IPS-18c (cell line): ENCODE results near the gene SCNN1B.
"Not testable (repeated sequence)": the region's sequence is repeated elsewhere in the genome, so short reads cannot be mapped to it uniquely, and the experiment has no call there.

Experiments
- H3K4me3 ChIP-seq: 2 replicates; pipeline ENCODE4 v1.7.0; 2013; ENCODE audit warnings: low read depth, mild to moderate bottlenecking, low read length, moderate library complexity; ENCODE audit not compliant: insufficient read depth
- H3K9me3 ChIP-seq: one replicate; pipeline ENCODE4 v1.6.1; 2013; ENCODE audit warnings: mild to moderate bottlenecking, low read length, moderate library complexity; ENCODE audit not compliant: control insufficient read depth, insufficient read depth

Gene SCNN1B, protein sequence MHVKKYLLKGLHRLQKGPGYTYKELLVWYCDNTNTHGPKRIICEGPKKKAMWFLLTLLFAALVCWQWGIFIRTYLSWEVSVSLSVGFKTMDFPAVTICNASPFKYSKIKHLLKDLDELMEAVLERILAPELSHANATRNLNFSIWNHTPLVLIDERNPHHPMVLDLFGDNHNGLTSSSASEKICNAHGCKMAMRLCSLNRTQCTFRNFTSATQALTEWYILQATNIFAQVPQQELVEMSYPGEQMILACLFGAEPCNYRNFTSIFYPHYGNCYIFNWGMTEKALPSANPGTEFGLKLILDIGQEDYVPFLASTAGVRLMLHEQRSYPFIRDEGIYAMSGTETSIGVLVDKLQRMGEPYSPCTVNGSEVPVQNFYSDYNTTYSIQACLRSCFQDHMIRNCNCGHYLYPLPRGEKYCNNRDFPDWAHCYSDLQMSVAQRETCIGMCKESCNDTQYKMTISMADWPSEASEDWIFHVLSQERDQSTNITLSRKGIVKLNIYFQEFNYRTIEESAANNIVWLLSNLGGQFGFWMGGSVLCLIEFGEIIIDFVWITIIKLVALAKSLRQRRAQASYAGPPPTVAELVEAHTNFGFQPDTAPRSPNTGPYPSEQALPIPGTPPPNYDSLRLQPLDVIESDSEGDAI

GRCh38 chr16:23302045-23302956, at the start of gene SCNN1B:
Gene SCNN1B, plus strand, starts transcription at chr16:23302302. Its CDS starts 46,298 bp downstream, at chr16:23348600.
- Histone ChIP-seq H3K4me3 (peak within 1 kb of the TSS; percentile 65), H3K9me3 (peaks cover 6% of the 10 kb centered on the region)

GRCh38 chr16:23252310-23252709, 49.8 kb upstream of the SCNN1B start:
- Histone ChIP-seq H3K9me3 (no peaks in the 10 kb centered on the region), H3K4me3 (no peak overlapping the region)

DNA sequence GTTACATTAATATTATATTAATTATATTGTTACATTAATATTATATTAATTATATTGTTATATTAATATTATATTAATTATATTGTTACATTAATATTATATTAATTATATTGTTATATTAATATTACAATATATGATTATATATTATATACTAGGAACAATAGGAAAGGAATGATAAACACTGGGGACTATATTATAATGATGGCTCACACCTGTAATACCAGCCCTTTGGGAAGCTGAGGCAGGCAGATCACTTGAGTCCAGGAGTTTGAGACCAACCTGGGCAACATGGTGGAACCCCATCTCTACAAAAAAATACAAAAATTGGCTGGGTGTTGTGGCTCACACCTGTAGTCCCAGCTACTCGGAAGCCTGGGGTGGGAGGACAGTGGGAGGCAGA, 48.5 kb upstream of the SCNN1B start:
- H3K9me3 ChIP-seq, H3K4me3 ChIP-seq: not testable (repeated sequence)

DNA sequence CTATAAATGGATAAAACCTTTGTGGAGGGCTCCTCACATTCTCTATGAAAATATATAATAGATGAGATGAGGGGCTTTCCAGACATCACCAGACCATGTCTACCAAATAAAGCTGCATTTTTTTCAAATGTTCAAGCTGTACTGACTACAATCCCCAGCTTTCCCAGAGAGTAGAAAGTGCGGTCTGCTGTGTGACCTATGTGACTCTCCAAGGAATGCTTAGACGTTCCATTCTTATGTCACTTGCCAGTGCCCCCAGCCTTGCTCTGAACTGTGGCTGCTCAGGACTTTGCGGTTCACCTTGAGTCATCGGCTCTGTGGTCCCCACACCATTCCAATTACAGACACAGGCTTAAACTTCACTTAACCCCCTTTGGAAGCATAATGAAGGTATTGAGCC, 47.8 kb upstream of the SCNN1B start:
- Histone ChIP-seq H3K9me3 (no peaks in the 10 kb centered on the region), H3K4me3 (no peak overlapping the region)

GRCh38 chr16:23255000-23255399, 47.1 kb upstream of the SCNN1B start:
- H3K9me3 ChIP-seq, result no peaks in the 10 kb centered on the region
- H3K4me3 ChIP-seq, result no peak overlapping the region

- no peaks in the 10 kb centered on the region for H3K9me3 ChIP-seq
- H3K4me3 ChIP-seq, result no peak overlapping the region
Observed at GRCh38 chr16:23256440-23256839, 45.7 kb upstream of the SCNN1B start.

- Histone ChIP-seq H3K9me3 (no peaks in the 10 kb centered on the region), H3K4me3 (no peak overlapping the region)
Observed at GRCh38 chr16:23257682-23258081, 44.4 kb upstream of the SCNN1B start.

DNA sequence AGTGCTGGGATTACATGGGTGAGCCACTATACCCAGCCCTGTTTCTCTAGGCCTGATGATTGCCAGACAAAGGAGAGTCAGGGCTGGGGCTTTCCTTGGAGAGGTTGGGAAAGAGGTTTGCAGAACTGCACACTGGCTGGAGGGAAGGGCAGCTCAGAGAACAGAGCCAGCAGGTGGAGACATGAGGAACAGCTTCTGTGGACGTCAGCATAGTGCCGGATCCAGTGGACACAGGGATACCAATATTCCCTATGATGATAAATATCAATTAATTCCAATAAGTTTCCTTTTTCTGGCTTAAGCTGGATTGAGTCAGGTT, 43.2 kb upstream of the SCNN1B start:
- Histone ChIP-seq H3K4me3 (no peak overlapping the region), H3K9me3 (no peaks in the 10 kb centered on the region)

DNA sequence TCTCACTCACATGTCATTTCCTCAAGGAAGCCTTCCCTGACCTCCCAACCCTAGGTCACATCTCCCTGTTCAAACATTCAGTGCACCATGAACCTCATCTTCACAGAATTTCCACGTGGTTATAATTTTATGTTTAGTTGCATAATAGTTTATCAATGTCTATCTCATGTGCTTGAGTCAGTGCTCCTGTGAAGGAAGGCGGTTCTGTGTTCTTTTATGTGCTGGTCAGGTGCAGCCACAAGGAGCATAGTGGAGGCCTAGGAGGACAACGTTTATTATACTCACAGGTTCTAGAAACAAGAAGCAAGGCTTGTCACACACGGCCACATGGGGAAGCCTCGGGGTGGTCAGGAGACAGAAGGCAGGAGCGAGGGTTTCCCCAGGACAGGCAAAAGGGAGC, 34.5 kb upstream of the SCNN1B start:
- no peaks in the 10 kb centered on the region for H3K9me3 ChIP-seq
- no peak overlapping the region for H3K4me3 ChIP-seq

DNA sequence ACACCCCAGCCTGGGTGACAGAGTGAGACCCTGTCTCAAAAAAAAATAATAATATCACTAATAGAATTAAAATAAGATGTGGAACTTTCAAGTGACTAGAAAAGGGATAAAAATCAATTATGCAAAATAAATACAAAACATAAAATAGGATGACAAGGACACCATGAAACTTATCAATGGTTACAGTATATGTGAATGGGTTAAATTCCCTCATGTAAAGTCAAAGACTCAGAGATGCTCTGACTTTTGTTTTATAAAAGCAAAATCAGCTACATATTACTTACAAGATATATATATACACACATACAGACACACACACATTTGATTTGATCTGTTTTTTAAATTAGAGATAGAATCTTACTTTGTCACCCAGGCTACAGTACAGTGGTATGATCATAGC, 33.5 kb upstream of the SCNN1B start:
- no peak overlapping the region for H3K4me3 ChIP-seq

DNA sequence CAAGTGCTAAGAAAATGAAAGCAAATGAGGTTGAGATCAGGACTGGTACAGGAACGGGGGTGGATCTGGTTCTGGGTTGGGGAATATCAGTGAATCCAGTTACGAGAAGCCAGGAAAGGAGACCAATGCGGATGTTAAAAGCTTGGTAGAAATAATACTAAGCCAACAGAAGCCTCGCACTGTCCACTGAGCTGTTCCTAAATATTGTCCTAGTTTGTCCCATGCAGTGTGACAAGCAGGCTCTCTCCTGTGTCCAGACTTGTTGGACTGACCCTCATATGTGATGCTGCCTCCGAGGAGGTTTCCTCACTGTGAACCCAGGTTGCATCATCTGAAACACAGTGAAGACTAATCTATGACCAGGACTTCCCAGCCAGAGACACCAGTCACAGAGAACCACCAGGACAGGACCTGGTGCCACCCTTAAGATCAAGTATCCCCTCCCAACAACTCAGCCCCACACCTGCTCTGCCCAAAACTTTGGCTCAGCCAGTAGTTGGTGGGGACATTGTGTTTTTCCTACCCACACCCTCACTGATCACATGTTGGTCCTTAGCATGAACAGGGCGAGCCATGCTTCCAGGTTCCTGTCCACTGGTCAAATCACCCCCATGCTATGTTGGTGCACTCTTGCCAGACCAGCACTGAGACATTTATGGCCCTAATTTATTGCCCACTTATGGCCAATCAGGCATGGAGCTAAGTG, 32.7 kb upstream of the SCNN1B start:
- Histone ChIP-seq H3K4me3 (no peak overlapping the region), H3K9me3 (no peaks in the 10 kb centered on the region)

More for the DNA sequence above, 33.5 kb upstream of the SCNN1B start:
- H3K9me3 ChIP-seq, result no peaks in the 10 kb centered on the region

- Histone ChIP-seq H3K9me3 (no peaks in the 10 kb centered on the region), H3K4me3 (no peak overlapping the region)
Observed at GRCh38 chr16:23270654-23271053, 31.4 kb upstream of the SCNN1B start.

DNA sequence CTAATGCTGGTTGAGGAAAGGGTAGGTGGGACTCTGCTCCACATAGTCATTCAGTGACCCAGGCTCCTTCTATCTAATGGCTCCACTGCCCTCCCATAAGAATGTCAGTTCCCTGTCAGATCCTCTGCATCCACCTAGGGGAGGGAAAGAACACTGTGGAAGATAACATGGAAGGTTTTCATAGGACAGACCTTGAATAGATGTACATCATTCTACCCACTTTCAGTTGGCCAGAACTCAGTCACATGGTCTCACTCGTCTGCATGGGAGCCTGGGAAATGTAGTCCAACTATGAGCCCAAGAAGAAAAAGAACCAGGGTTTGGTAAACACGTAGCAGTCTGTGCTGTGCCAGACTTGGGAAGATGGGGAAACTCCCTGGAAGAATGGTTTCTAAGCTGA, 27.1 kb upstream of the SCNN1B start:
- H3K9me3 ChIP-seq, result no peaks in the 10 kb centered on the region

GRCh38 chr16:23276821-23277220, 25.3 kb upstream of the SCNN1B start:
- H3K4me3 ChIP-seq, result no peak overlapping the region
- no peaks in the 10 kb centered on the region for H3K9me3 ChIP-seq

More for the DNA sequence above, 27.1 kb upstream of the SCNN1B start:
- H3K4me3 ChIP-seq, result no peak overlapping the region

DNA sequence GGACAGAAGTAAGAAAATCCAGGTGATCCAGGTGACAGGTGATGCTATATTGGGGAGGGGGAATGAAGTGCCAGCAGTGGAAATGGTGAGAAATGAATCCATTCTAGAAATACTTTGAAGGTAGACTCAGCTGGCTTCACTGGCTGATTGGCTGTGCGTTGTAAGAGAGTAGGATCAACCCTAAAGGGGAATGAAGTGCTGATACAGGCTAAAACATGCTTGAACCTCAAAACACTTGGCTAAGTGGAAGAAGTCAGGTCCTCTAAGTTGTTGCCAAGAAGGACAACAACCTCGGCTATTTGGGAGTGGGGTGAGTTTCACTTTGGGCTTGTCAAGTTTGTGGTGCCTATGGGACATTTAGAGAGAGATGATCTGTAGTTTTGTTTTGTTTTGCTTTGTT, 24.1 kb upstream of the SCNN1B start:
- no peaks in the 10 kb centered on the region for H3K9me3 ChIP-seq
- H3K4me3 ChIP-seq, result no peak overlapping the region

GRCh38 chr16:23279721-23280153, 22.4 kb upstream of the SCNN1B start:
- no peaks in the 10 kb centered on the region for H3K9me3 ChIP-seq

GRCh38 chr16:23280483-23280967, 21.6 kb upstream of the SCNN1B start:
- Histone ChIP-seq H3K9me3 (no peaks in the 10 kb centered on the region), H3K4me3 (no peak overlapping the region)

More at GRCh38 chr16:23279721-23280153, 22.4 kb upstream of the SCNN1B start:
- H3K4me3 ChIP-seq, result no peak overlapping the region
